A673 (cell line): ENCODE results near the gene PDE4C. TPM values are rescaled to one million over a fixed set of nuclear protein-coding genes. Genes with fewer than 3 reads are reported as not detected.
A peak's percentile ranks its signal among the peaks of the same experiment; 100 is the strongest.

Experiments
- BruUV-seq: library from RNA; stranded (reverse); fragments of 400-500 nt; replicated peaks from 2 replicates; lab custom pipeline; 2021; lab: Mats Ljungman, UMichigan
- CTCF ChIA-PET: fragments of 300-600 bp; sonication (Branson Sonifier 250); formaldehyde crosslinking; loops from one replicate; lab custom pipeline; 2022; ENCODE audit warnings: antibody characterized with exemption; lab: Charles Lee
- POLR2A ChIA-PET: fragments of 300-600 bp; sonication (Branson Sonifier 250); formaldehyde crosslinking; loops from one replicate; lab custom pipeline; 2022; ENCODE audit warnings: antibody characterized with exemption; ENCODE audit not compliant: low non-redundant PET; lab: Charles Lee
- DNase-seq: peaks from one replicate; pipeline ENCODE4 v3.0.0-alpha.2; 2015; ENCODE audit warnings: low spot score
- H3K27ac ChIP-seq: fragments of 200-600 bp; sonication (generic); 2 replicates; pipeline ENCODE4 v1.5.1; 2016; ENCODE audit warnings: mixed run types, low read depth, mild to moderate bottlenecking, mixed read lengths, antibody characterized with exemption, low read length; ENCODE audit not compliant: poor library complexity, severe bottlenecking
- H3K27me3 ChIP-seq: fragments of 200-600 bp; sonication (generic); replicated peaks from 2 replicates; pipeline ENCODE4 v1.6.1; 2017; ENCODE audit warnings: mixed run types, low read depth, mild to moderate bottlenecking, mixed read lengths, antibody characterized with exemption, low read length; ENCODE audit not compliant: insufficient read depth, poor library complexity
- H3K36me3 ChIP-seq: fragments of 200-600 bp; sonication (generic); 2 replicates; pipeline ENCODE4 v1.6.1; 2016; ENCODE audit warnings: mixed run types, mild to moderate bottlenecking, mixed read lengths, antibody characterized with exemption, low read length; ENCODE audit not compliant: insufficient read depth, poor library complexity, severe bottlenecking
- H3K4me1 ChIP-seq: fragments of 200-600 bp; sonication (generic); 2 replicates; pipeline ENCODE4 v1.6.1; 2017; ENCODE audit warnings: mixed run types, mild to moderate bottlenecking, mixed read lengths, antibody characterized with exemption, low read length; ENCODE audit not compliant: insufficient read depth, poor library complexity, severe bottlenecking
- H3K4me3 ChIP-seq: fragments of 200-600 bp; sonication (generic); 2 replicates; pipeline ENCODE4 v1.5.1; 2016; ENCODE audit warnings: low read depth, mixed run types, mild to moderate bottlenecking, mixed read lengths, low read length; ENCODE audit not compliant: poor library complexity, severe bottlenecking
- H3K9me3 ChIP-seq: fragments of 200-600 bp; sonication (generic); 2 replicates; pipeline ENCODE4 v1.6.1; 2016; ENCODE audit warnings: mixed run types, low read depth, mild to moderate bottlenecking, mixed read lengths, antibody characterized with exemption, low read length; ENCODE audit not compliant: poor library complexity, severe bottlenecking
- CTCF ChIP-seq: fragments of 300-800, 200-600 bp; sonication (generic); conservative IDR thresholded peaks from 2 replicates; pipeline ENCODE4 v1.5.1; 2017; ENCODE audit warnings: low read depth, mild to moderate bottlenecking, antibody characterized with exemption, low read length, moderate library complexity, mixed read lengths
- EZH2 ChIP-seq: fragments of 200-600 bp; sonication (generic); IDR thresholded peaks from 2 replicates; pipeline ENCODE4 v1.6.1; 2017; ENCODE audit warnings: borderline replicate concordance, low read depth, mild to moderate bottlenecking, mixed read lengths, antibody characterized with exemption, low read length; ENCODE audit not compliant: poor library complexity, severe bottlenecking
- intact Hi-C: fragments of 100-400 bp; cut with micrococcal nuclease; formaldehyde crosslinking; loops from one replicate; pipeline ENCODE4 v1.10.0; 2022; ENCODE audit not compliant: unreplicated experiment
- total RNA-seq: library from RNA; stranded (reverse); gene quantifications from 2 replicates; pipeline ENCODE4 v1.2.3, GENCODE V29; 2021

PDE4C gene
- total RNA-seq, 1 experiment from 2014 or later: not detected

GRCh38 chr19:18227781-18228271 is 1.6 kb upstream of the PDE4C start:
- intact Hi-C loops: no loop called here
- H3K27me3 ChIP-seq: peaks cover 32% of the 10 kb centered on the region
- no peak for DNase-seq
- CTCF ChIA-PET: no interaction called here
- TF ChIP-seq EZH2: no peak
- TF ChIP-seq CTCF: no peak
- H3K4me1 ChIP-seq: peaks cover 21% of the 10 kb centered on the region
- no peaks in the 10 kb centered on the region for H3K9me3 ChIP-seq
- no peaks in the 10 kb centered on the region for H3K36me3 ChIP-seq
- POLR2A ChIA-PET: no interaction called here
- no peak overlapping the region for H3K4me3 ChIP-seq
- BruUV-seq: no TSS peak
- no peak overlapping the region for H3K27ac ChIP-seq

DNA sequence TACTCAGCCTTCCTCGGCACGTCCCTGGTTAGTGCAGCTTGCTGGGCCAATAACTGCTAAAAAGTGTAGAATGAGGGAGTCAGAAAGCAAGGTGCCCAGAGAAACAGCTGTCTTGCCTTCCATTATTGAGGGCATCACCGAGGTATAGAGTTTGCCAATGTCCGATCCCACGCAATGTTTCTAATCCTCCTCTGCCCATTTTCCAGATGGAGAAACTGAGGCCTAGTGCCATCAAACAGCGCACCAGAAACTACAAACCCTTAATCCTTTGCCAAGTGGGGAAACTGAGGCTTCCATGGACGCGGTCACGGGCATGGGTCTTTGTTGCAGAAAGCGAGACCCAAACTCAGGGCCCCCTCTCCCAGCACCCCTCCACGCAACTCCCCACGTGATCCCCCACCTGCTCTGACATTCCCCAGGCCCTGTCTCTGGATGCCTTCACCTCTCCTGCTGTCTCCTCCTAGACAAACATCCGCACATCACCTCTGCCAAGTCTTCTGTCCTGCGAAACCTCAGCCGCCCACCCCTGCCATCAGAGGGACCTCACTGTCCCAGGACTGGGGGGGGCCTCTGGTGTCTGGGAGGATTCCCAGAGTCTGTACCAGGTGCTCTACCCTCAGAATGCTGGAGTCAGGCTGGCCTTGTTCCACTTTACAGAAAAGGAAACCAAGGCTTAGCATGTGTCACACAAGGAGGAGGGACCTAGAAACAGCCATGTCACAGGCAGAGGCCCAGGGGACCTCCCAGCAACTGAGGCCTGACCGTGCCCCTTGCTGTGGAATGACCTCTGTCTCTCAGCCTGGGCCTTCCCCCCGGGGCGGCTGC is 930 bp upstream of the PDE4C start:
- H3K9me3 ChIP-seq: no peaks in the 10 kb centered on the region
- ChIA-PET POLR2A (no interaction called here), CTCF (no interaction called here)
- no peaks in the 10 kb centered on the region for H3K36me3 ChIP-seq
- H3K27ac ChIP-seq: no peak overlapping the region
- TF ChIP-seq EZH2 (no peak), CTCF (no peak)
- peaks cover 18% of the 10 kb centered on the region for H3K4me1 ChIP-seq
- no peak for DNase-seq
- intact Hi-C loops: no loop called here
- H3K27me3 ChIP-seq: peaks cover 33% of the 10 kb centered on the region
- no TSS peak for BruUV-seq
- H3K4me3 ChIP-seq: no peak overlapping the region

- Histone ChIP-seq H3K4me1 (peaks cover 6% of the 10 kb centered on the region), H3K27me3 (peaks cover 35% of the 10 kb centered on the region), H3K36me3 (no peaks in the 10 kb centered on the region), H3K9me3 (no peaks in the 10 kb centered on the region), H3K27ac (no peak overlapping the region), H3K4me3 (peak overlapping the region; percentile 34)
- ChIA-PET CTCF (interaction anchor here (0.7 to 1.9 kb wide), 2 partner anchors 43 to 54 kb away, joined by 5 to 8 read pairs; no protein-coding TSS in a partner anchor), POLR2A (no interaction called here)
- TF ChIP-seq CTCF: no peak
- TF ChIP-seq EZH2: peak; percentile 18
- no peak for DNase-seq
- BruUV-seq: no TSS peak
- intact Hi-C loops: no loop called here
These were observed 910 bp downstream of the PDE4C start for GRCh38 chr19:18225355-18225701.
